ENCODE data around the gene UNC5C. TPM values are rescaled to one million over a fixed set of nuclear protein-coding genes. Genes with fewer than 3 reads are reported as not detected.

Gene UNC5C
- total RNA-seq, 1 experiment from 2014 or later: 8.2 TPM

- ChIA-PET CTCF (no interaction called here), POLR2A (no interaction called here)
- Histone ChIP-seq H3K4me1 (ENCODE audit: control insufficient read depth, insufficient read depth, low read length) (no peaks in the 10 kb centered on the region), H3K27ac (ENCODE audit: low read length) (no peak overlapping the region), H3K27me3 (ENCODE audit: control insufficient read depth, insufficient read depth, low read length) (no peaks in the 10 kb centered on the region), H3K4me3 (ENCODE audit: low read depth in 2 of 2, low read length in 2 of 2) (no peak overlapping the region), H3K9me3 (ENCODE audit: control insufficient read depth, insufficient read depth, low read depth, low read length) (no peaks in the 10 kb centered on the region), H3K36me3 (ENCODE audit: control insufficient read depth, insufficient read depth, low read length) (no peaks in the 10 kb centered on the region)
- no peak for ATAC-seq
- TF ChIP-seq CTCF (IDR thresholded peaks at IDR 0.05): no peak
- no peak for TF ChIP-seq SIN3A (IDR thresholded peaks at IDR 0.05; ENCODE audit: borderline replicate concordance, insufficient read depth, low read depth, low read length)
- TF ChIP-seq POLR2AphosphoS5 (IDR thresholded peaks at IDR 0.05; ENCODE audit: low read depth, low read length): no peak
- no peak for DNase-seq (ENCODE audit: low read depth, low spot score)
- in situ Hi-C loops (cut with HindIII; ENCODE audit: low pct_unique_long_range_greater_than_20kb, low sequenced_read_pairs): no loop called here
- no TSS peak for BruUV-seq (replicated peaks)
- intact Hi-C loops (cut with micrococcal nuclease; ENCODE audit: unreplicated experiment): no loop called here
Measured at GRCh38 chr4:95197353-95197752, 351.4 kb downstream of the UNC5C start.

GRCh38 chr4:95193391-95194224 is 355.2 kb downstream of the UNC5C start:
- POLR2A ChIA-PET: no interaction called here
- DNase-seq (ENCODE audit: low read depth, low spot score): no peak

More at GRCh38 chr4:95193391-95194224, 355.2 kb downstream of the UNC5C start:
- TF ChIP-seq POLR2AphosphoS5 (IDR thresholded peaks at IDR 0.05; ENCODE audit: low read depth, low read length) (no peak), SIN3A (IDR thresholded peaks at IDR 0.05; ENCODE audit: borderline replicate concordance, insufficient read depth, low read depth, low read length) (no peak), CTCF (IDR thresholded peaks at IDR 0.05) (no peak), TCF7L2 (IDR thresholded peaks at IDR 0.05; ENCODE audit: low read depth, low read length) (no peak), REST (IDR thresholded peaks at IDR 0.05; ENCODE audit: insufficient read depth in 1 of 2, low read depth in 2 of 2, low read length in 1 of 2) (no peak)
- no peaks in the 10 kb centered on the region for H3K36me3 ChIP-seq (ENCODE audit: control insufficient read depth, insufficient read depth, low read length)
- in situ Hi-C loops (cut with HindIII; ENCODE audit: low pct_unique_long_range_greater_than_20kb, low sequenced_read_pairs): no loop called here
- no TSS peak for BruUV-seq (replicated peaks)
- H3K4me1 ChIP-seq (ENCODE audit: control insufficient read depth, insufficient read depth, low read length): no peaks in the 10 kb centered on the region
- no peak overlapping the region for H3K4me3 ChIP-seq (ENCODE audit: low read depth in 2 of 2, low read length in 2 of 2)
- ATAC-seq: no peak
- intact Hi-C loops (cut with micrococcal nuclease; ENCODE audit: unreplicated experiment): no loop called here
- H3K27me3 ChIP-seq (ENCODE audit: control insufficient read depth, insufficient read depth, low read length): no peaks in the 10 kb centered on the region
- no peak overlapping the region for H3K27ac ChIP-seq (ENCODE audit: low read length)
- no peaks in the 10 kb centered on the region for H3K9me3 ChIP-seq (ENCODE audit: control insufficient read depth, insufficient read depth, low read depth, low read length)
- CTCF ChIA-PET: no interaction called here

Data from Panc1 (cell line).